A673 (cell line): ENCODE measurements around the gene RNF148. TPM values are rescaled to one million over a fixed set of nuclear protein-coding genes. Genes with fewer than 3 reads are reported as not detected.

Experiments
- BruUV-seq: library from RNA; stranded (reverse); fragments of 400-500 nt; replicated peaks from 2 replicates; lab custom pipeline; 2021; lab: Mats Ljungman, UMichigan
- CTCF ChIA-PET: fragments of 300-600 bp; sonication (Branson Sonifier 250); formaldehyde crosslinking; loops from one replicate; lab custom pipeline; 2022; ENCODE audit warnings: antibody characterized with exemption; lab: Charles Lee
- POLR2A ChIA-PET: fragments of 300-600 bp; sonication (Branson Sonifier 250); formaldehyde crosslinking; loops from one replicate; lab custom pipeline; 2022; ENCODE audit warnings: antibody characterized with exemption; ENCODE audit not compliant: low non-redundant PET; lab: Charles Lee
- DNase-seq: peaks from one replicate; pipeline ENCODE4 v3.0.0-alpha.2; 2015; ENCODE audit warnings: low spot score
- H3K27ac ChIP-seq: fragments of 200-600 bp; sonication (generic); 2 replicates; pipeline ENCODE4 v1.5.1; 2016; ENCODE audit warnings: mixed run types, low read depth, mild to moderate bottlenecking, mixed read lengths, antibody characterized with exemption, low read length; ENCODE audit not compliant: poor library complexity, severe bottlenecking
- H3K27me3 ChIP-seq: fragments of 200-600 bp; sonication (generic); replicated peaks from 2 replicates; pipeline ENCODE4 v1.6.1; 2017; ENCODE audit warnings: mixed run types, low read depth, mild to moderate bottlenecking, mixed read lengths, antibody characterized with exemption, low read length; ENCODE audit not compliant: insufficient read depth, poor library complexity
- H3K36me3 ChIP-seq: fragments of 200-600 bp; sonication (generic); 2 replicates; pipeline ENCODE4 v1.6.1; 2016; ENCODE audit warnings: mixed run types, mild to moderate bottlenecking, mixed read lengths, antibody characterized with exemption, low read length; ENCODE audit not compliant: insufficient read depth, poor library complexity, severe bottlenecking
- H3K4me1 ChIP-seq: fragments of 200-600 bp; sonication (generic); 2 replicates; pipeline ENCODE4 v1.6.1; 2017; ENCODE audit warnings: mixed run types, mild to moderate bottlenecking, mixed read lengths, antibody characterized with exemption, low read length; ENCODE audit not compliant: insufficient read depth, poor library complexity, severe bottlenecking
- H3K4me3 ChIP-seq: fragments of 200-600 bp; sonication (generic); 2 replicates; pipeline ENCODE4 v1.5.1; 2016; ENCODE audit warnings: low read depth, mixed run types, mild to moderate bottlenecking, mixed read lengths, low read length; ENCODE audit not compliant: poor library complexity, severe bottlenecking
- H3K9me3 ChIP-seq: fragments of 200-600 bp; sonication (generic); 2 replicates; pipeline ENCODE4 v1.6.1; 2016; ENCODE audit warnings: mixed run types, low read depth, mild to moderate bottlenecking, mixed read lengths, antibody characterized with exemption, low read length; ENCODE audit not compliant: poor library complexity, severe bottlenecking
- CTCF ChIP-seq: fragments of 300-800, 200-600 bp; sonication (generic); conservative IDR thresholded peaks from 2 replicates; pipeline ENCODE4 v1.5.1; 2017; ENCODE audit warnings: low read depth, mild to moderate bottlenecking, antibody characterized with exemption, low read length, moderate library complexity, mixed read lengths
- EZH2 ChIP-seq: fragments of 200-600 bp; sonication (generic); IDR thresholded peaks from 2 replicates; pipeline ENCODE4 v1.6.1; 2017; ENCODE audit warnings: borderline replicate concordance, low read depth, mild to moderate bottlenecking, mixed read lengths, antibody characterized with exemption, low read length; ENCODE audit not compliant: poor library complexity, severe bottlenecking
- intact Hi-C: fragments of 100-400 bp; cut with micrococcal nuclease; formaldehyde crosslinking; loops from one replicate; pipeline ENCODE4 v1.10.0; 2022; ENCODE audit not compliant: unreplicated experiment
- total RNA-seq: library from RNA; stranded (reverse); gene quantifications from 2 replicates; pipeline ENCODE4 v1.2.3, GENCODE V29; 2021

The RNF148 gene
- total RNA-seq, 1 experiment from 2014 or later = 5.4 TPM

GRCh38 chr7:122675621-122676020 lies 27.1 kb downstream of the RNF148 start:
- no TSS peak for BruUV-seq
- Histone ChIP-seq H3K36me3 (no peaks in the 10 kb centered on the region), H3K4me3 (no peak overlapping the region), H3K27me3 (no peaks in the 10 kb centered on the region), H3K27ac (no peak overlapping the region), H3K9me3 (no peaks in the 10 kb centered on the region), H3K4me1 (peaks cover 6% of the 10 kb centered on the region)
- no peak for DNase-seq
- intact Hi-C loops = no loop called here
- ChIA-PET POLR2A (no interaction called here), CTCF (no interaction called here)
- no peak for TF ChIP-seq EZH2
- no peak for TF ChIP-seq CTCF

GRCh38 chr7:122675011-122675410 lies 27.7 kb downstream of the RNF148 start:
- Histone ChIP-seq H3K4me3 (no peak overlapping the region), H3K36me3 (no peaks in the 10 kb centered on the region), H3K27me3 (no peaks in the 10 kb centered on the region), H3K4me1 (peaks cover 6% of the 10 kb centered on the region), H3K27ac (peak overlapping the region; percentile 37), H3K9me3 (no peaks in the 10 kb centered on the region)
- ChIA-PET POLR2A (no interaction called here), CTCF (no interaction called here)
- TF ChIP-seq EZH2 (no peak), CTCF (no peak)
- DNase-seq = peak; percentile 21
- intact Hi-C loops = no loop called here
- no TSS peak for BruUV-seq

- no peaks in the 10 kb centered on the region for H3K36me3 ChIP-seq
- ChIA-PET POLR2A (no interaction called here), CTCF (no interaction called here)
- H3K4me1 ChIP-seq = peaks cover 6% of the 10 kb centered on the region
- intact Hi-C loops = no loop called here
- DNase-seq = peak; percentile 66
- H3K9me3 ChIP-seq = no peaks in the 10 kb centered on the region
- TF ChIP-seq CTCF = no peak
- TF ChIP-seq EZH2 = no peak
- peak overlapping the region; percentile 37 for H3K27ac ChIP-seq
- BruUV-seq = no TSS peak
- H3K27me3 ChIP-seq = no peaks in the 10 kb centered on the region
- H3K4me3 ChIP-seq = no peak overlapping the region
These were observed 28.2 kb downstream of the RNF148 start for GRCh38 chr7:122674502-122674901.
